Stomach (tissue), 4 donors: ENCODE data around the gene KIT.

Source experiments
- CTCF ChIP-seq, 7 experiments: fragments of 450-650 bp in 4 of 7; fragments of 200-600 bp in 3 of 7; sonication (generic) in 3 of 7; IDR thresholded peaks; one replicate each; pipeline ENCODE4 v1.5.1; 2016 to 2019; ENCODE audit warnings: antibody characterized with exemption in 7 of 7, control low read depth in 2 of 7, mild to moderate bottlenecking in 1 of 7
- EP300 ChIP-seq: sonication (generic); formaldehyde crosslinking; IDR thresholded peaks from one replicate; pipeline ENCODE4 v1.6.1; 2017; ENCODE audit warnings: antibody characterized with exemption
- POLR2A ChIP-seq, 4 donors: fragments of 450-650 bp; IDR thresholded peaks; one replicate each; pipeline ENCODE4 v1.6.1; 2016; ENCODE audit warnings: antibody characterized with exemption in 4 of 4, control low read depth in 2 of 4, mild to moderate bottlenecking in 1 of 4, moderate library complexity in 1 of 4

- TF ChIP-seq EP300 (no peak), CTCF (IDR thresholded peaks at IDR 0.05) (no peak), POLR2A (IDR thresholded peaks at IDR 0.05) (no peak)
These were observed 11.9 kb upstream of the KIT start for GRCh38 chr4:54645830-54646229.
